Left lobe of liver (tissue), 2 donors: ENCODE data around the gene AKAP9. TPM values are rescaled to one million over a fixed set of nuclear protein-coding genes. Genes with fewer than 3 reads are reported as not detected.
A peak's percentile ranks its signal among the peaks of the same experiment; 100 is the strongest.
"Not testable (repeated sequence)": the region's sequence is repeated elsewhere in the genome, so short reads cannot be mapped to it uniquely, and the experiment has no call there.

Source experiments
- ATAC-seq: fragments of 200-7000 bp; cut with Tn5 transposase; one replicate; pipeline ENCODE4 v1.9.1; 2020; ENCODE audit warnings: mild to moderate bottlenecking, moderate library complexity
- DNase-seq: peaks from one replicate; pipeline ENCODE4 v3.0.0-alpha.2; 2020; ENCODE audit warnings: low spot score
- total RNA-seq: library from RNA; stranded (reverse); gene quantifications from one replicate; pipeline ENCODE4 v1.2.1, GENCODE V29; 2021
- donor health status: DM: no; HTN: no; CAD: no; lungs with moderate emphysema.
- donor health status: DM: no; HTN: yes; CAD: no.

The AKAP9 gene
- total RNA-seq, 1 donor from 2014 or later = 43.9 TPM

- no peak for ATAC-seq
- DNase-seq = no peak
These were observed 62.1 kb downstream of the AKAP9 start for GRCh38 chr7:92002720-92003119.

GRCh38 chr7:92006046-92006445 lies 65.4 kb downstream of the AKAP9 start:
- no peak for ATAC-seq
- no peak for DNase-seq

- no peak for ATAC-seq
- no peak for DNase-seq
These were observed 69.6 kb downstream of the AKAP9 start for GRCh38 chr7:92010215-92010614.

- no peak for DNase-seq
These were observed 72.9 kb downstream of the AKAP9 start for GRCh38 chr7:92013611-92014010.

GRCh38 chr7:92020636-92021035 lies 80.0 kb downstream of the AKAP9 start:
- ATAC-seq = no peak
- no peak for DNase-seq

More at GRCh38 chr7:92013611-92014010, 72.9 kb downstream of the AKAP9 start:
- no peak for ATAC-seq

GRCh38 chr7:92025260-92025659 lies 84.6 kb downstream of the AKAP9 start:
- ATAC-seq (no peak), DNase-seq (no peak)

- not testable (repeated sequence) for ATAC-seq, DNase-seq
These were observed 86.0 kb downstream of the AKAP9 start for GRCh38 chr7:92026635-92027034.

- not testable (repeated sequence) for DNase-seq, ATAC-seq
These were observed 86.5 kb downstream of the AKAP9 start for GRCh38 chr7:92027128-92027527.

- DNase-seq (no peak), ATAC-seq (no peak)
These were observed 87.6 kb downstream of the AKAP9 start for GRCh38 chr7:92028226-92028625.

GRCh38 chr7:92028686-92029085 lies 88.0 kb downstream of the AKAP9 start:
- no peak for ATAC-seq
- DNase-seq = no peak

GRCh38 chr7:92034116-92034515 lies 93.5 kb downstream of the AKAP9 start:
- ATAC-seq (peak; percentile 83), DNase-seq (no peak)

GRCh38 chr7:92035576-92035975 lies 94.9 kb downstream of the AKAP9 start:
- ATAC-seq = no peak
- DNase-seq = no peak

- ATAC-seq (no peak), DNase-seq (no peak)
These were observed 99.2 kb downstream of the AKAP9 start for GRCh38 chr7:92039900-92040299.

GRCh38 chr7:92042056-92042737 lies 101.5 kb downstream of the AKAP9 start:
- peak; percentile 81 for DNase-seq

GRCh38 chr7:92043098-92043497 lies 102.4 kb downstream of the AKAP9 start:
- ATAC-seq (no peak), DNase-seq (no peak)

More at GRCh38 chr7:92042056-92042737, 101.5 kb downstream of the AKAP9 start:
- ATAC-seq = peak; percentile 96

- no peak for DNase-seq
- ATAC-seq = peak; percentile 16
These were observed 103.0 kb downstream of the AKAP9 start for GRCh38 chr7:92043637-92044036.

- ATAC-seq = peak; percentile 36
- DNase-seq = no peak
These were observed 103.5 kb downstream of the AKAP9 start for GRCh38 chr7:92044148-92044547.

- ATAC-seq (no peak), DNase-seq (no peak)
These were observed 104.3 kb downstream of the AKAP9 start for GRCh38 chr7:92044940-92045339.

- DNase-seq (no peak), ATAC-seq (no peak)
These were observed 111.0 kb downstream of the AKAP9 start for GRCh38 chr7:92051655-92052054.

- no peak for ATAC-seq
- DNase-seq = no peak
These were observed 111.5 kb downstream of the AKAP9 start for GRCh38 chr7:92052159-92052558.

- ATAC-seq (no peak), DNase-seq (no peak)
These were observed 112.0 kb downstream of the AKAP9 start for GRCh38 chr7:92052684-92053083.

- ATAC-seq = no peak
- DNase-seq = no peak
These were observed 112.7 kb downstream of the AKAP9 start for GRCh38 chr7:92053312-92053711.

GRCh38 chr7:92056286-92056685 lies 115.6 kb downstream of the AKAP9 start:
- DNase-seq = no peak
- peak; percentile 28 for ATAC-seq
